PC-3 (cell line): ENCODE results near the gene LTA4H.

Source experiments
- EZH2 ChIP-seq: fragments of 300-600 bp; sonication (generic); IDR thresholded peaks from one replicate; pipeline ENCODE4 v1.6.1; 2017; ENCODE audit warnings: antibody characterized with exemption, mild to moderate bottlenecking, low read length; ENCODE audit not compliant: unreplicated experiment
- TF ChIP-seq, protein P1 (sequence below): fragments of 300-600 bp; sonication (generic); conservative IDR thresholded peaks from 2 replicates; pipeline ENCODE4 v1.5.1; 2017; ENCODE audit warnings: antibody characterized with exemption, low read depth, mild to moderate bottlenecking, low read length

DNA sequence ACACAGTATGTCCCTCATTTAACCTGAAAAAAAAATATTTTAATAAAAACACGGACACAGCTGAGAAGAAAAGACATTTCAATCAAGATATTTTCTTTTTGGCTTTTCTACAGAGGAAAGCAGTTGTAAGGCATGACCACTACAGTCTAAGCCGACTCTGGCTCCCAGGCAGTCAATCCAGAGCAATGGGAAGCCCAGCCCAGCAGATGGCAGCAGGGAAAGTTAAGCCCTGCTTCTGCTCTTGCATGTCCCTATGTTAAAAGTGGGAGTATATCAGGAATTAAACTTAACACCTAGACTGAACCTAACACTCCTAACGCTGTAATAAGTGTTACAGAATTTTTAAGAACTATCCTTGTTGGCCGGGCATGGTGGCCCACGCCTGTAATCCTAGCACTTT lies 19.7 kb downstream of the LTA4H start:
- TF ChIP-seq, protein P1, sequence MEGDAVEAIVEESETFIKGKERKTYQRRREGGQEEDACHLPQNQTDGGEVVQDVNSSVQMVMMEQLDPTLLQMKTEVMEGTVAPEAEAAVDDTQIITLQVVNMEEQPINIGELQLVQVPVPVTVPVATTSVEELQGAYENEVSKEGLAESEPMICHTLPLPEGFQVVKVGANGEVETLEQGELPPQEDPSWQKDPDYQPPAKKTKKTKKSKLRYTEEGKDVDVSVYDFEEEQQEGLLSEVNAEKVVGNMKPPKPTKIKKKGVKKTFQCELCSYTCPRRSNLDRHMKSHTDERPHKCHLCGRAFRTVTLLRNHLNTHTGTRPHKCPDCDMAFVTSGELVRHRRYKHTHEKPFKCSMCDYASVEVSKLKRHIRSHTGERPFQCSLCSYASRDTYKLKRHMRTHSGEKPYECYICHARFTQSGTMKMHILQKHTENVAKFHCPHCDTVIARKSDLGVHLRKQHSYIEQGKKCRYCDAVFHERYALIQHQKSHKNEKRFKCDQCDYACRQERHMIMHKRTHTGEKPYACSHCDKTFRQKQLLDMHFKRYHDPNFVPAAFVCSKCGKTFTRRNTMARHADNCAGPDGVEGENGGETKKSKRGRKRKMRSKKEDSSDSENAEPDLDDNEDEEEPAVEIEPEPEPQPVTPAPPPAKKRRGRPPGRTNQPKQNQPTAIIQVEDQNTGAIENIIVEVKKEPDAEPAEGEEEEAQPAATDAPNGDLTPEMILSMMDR, result peak; percentile 60
- no peak for TF ChIP-seq EZH2
